IPS DF 6.9 (cell line): ENCODE results near the gene CELF2.

Experiments used
- DNase-seq: peaks from one replicate; pipeline ENCODE4 v3.0.0-alpha.2; 2013; ENCODE audit warnings: low read depth, low spot score
- H3K27ac ChIP-seq: one replicate; pipeline ENCODE4 v1.5.1; 2013; ENCODE audit warnings: low read length, control low read depth
- H3K27me3 ChIP-seq: 2 replicates; pipeline ENCODE4 v1.6.1; 2013; ENCODE audit warnings: mild to moderate bottlenecking, low read length; ENCODE audit not compliant: control insufficient read depth, insufficient read depth
- H3K36me3 ChIP-seq: 2 replicates; pipeline ENCODE4 v1.6.1; 2013; ENCODE audit warnings: low read length; ENCODE audit not compliant: control insufficient read depth, insufficient read depth
- H3K4me1 ChIP-seq: 2 replicates; pipeline ENCODE4 v1.6.1; 2013; ENCODE audit warnings: low read length; ENCODE audit not compliant: control insufficient read depth, insufficient read depth
- H3K4me3 ChIP-seq: 2 replicates; pipeline ENCODE4 v1.5.1; 2013; ENCODE audit warnings: mild to moderate bottlenecking, low read length
- H3K9me3 ChIP-seq: 2 replicates; pipeline ENCODE4 v1.6.1; 2013; ENCODE audit warnings: low read length, inconsistent platforms; ENCODE audit not compliant: control insufficient read depth, insufficient read depth
- WGBS: extraction: QIAGEN DNeasy Blood & Tissue Kit; methylation state at CpG from one replicate; pipeline ENCODE4 v1.1.7; 2013; ENCODE audit warnings: mixed read lengths, missing lambda C conversion rate; ENCODE audit not compliant: insufficient read length, insufficient coverage; 5-methylcytosine and 5-hydroxymethylcytosine counted together

CELF2 gene

GRCh38 chr10:11057994-11058393 lies 40.3 kb downstream of the CELF2 start:
- Histone ChIP-seq H3K4me1 (no peaks in the 10 kb centered on the region; the same call in 1 of the 2 replicates), H3K4me3 (no peak overlapping the region), H3K9me3 (no peaks in the 10 kb centered on the region), H3K27me3 (no peaks in the 10 kb centered on the region), H3K36me3 (no peaks in the 10 kb centered on the region), H3K27ac (no peak overlapping the region)
- WGBS, result no CpG with 5 or more reads among the region's 4 CpGs
- DNase-seq, result no peak

GRCh38 chr10:11058965-11059364 lies 41.3 kb downstream of the CELF2 start:
- WGBS, result no CpG with 5 or more reads among the region's 8 CpGs
- no peak for DNase-seq
- no peaks in the 10 kb centered on the region; the same call in 1 of the 2 replicates for H3K4me1 ChIP-seq
- H3K27me3 ChIP-seq, result no peaks in the 10 kb centered on the region
- no peak overlapping the region for H3K4me3 ChIP-seq
- no peaks in the 10 kb centered on the region for H3K9me3 ChIP-seq
- no peak overlapping the region for H3K27ac ChIP-seq
- no peaks in the 10 kb centered on the region for H3K36me3 ChIP-seq

- H3K27ac ChIP-seq, result no peak overlapping the region
- no peaks in the 10 kb centered on the region for H3K36me3 ChIP-seq
- no peaks in the 10 kb centered on the region for H3K4me1 ChIP-seq
- no peak overlapping the region for H3K4me3 ChIP-seq
- no CpG with 5 or more reads among the region's 5 CpGs for WGBS
- no peak for DNase-seq
- H3K27me3 ChIP-seq, result no peaks in the 10 kb centered on the region
- H3K9me3 ChIP-seq, result no peaks in the 10 kb centered on the region
These were observed 46.2 kb downstream of the CELF2 start for GRCh38 chr10:11063856-11064255.

DNA sequence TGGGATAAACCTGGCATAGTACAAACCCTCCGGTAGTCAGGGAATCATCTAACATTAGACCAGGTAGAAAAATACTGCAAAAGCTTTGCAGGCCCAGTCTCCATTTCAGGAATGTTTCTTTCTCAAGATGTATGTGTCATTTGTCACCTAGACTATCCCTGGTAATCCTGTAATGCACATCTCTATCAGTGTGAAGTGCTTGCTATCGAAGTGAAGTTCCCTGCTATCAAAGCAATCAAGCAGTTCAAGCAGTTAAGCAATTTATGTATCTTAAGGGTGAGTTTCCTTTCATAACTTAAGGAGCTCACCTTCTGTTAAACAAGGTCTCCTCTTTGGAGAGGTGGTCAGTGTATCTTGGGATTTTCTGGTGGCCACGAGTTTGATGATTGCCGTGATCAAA lies 47.2 kb downstream of the CELF2 start:
- H3K36me3 ChIP-seq, result no peaks in the 10 kb centered on the region
- no peaks in the 10 kb centered on the region for H3K4me1 ChIP-seq
- H3K27me3 ChIP-seq, result no peaks in the 10 kb centered on the region
- no peak overlapping the region for H3K27ac ChIP-seq
- no peaks in the 10 kb centered on the region for H3K9me3 ChIP-seq
- DNase-seq, result no peak
- whole genome bisulfite sequencing, result no CpG with 5 or more reads among the region's 4 CpGs
- H3K4me3 ChIP-seq, result no peak overlapping the region

GRCh38 chr10:11065567-11065966 lies 47.9 kb downstream of the CELF2 start:
- H3K4me3 ChIP-seq, result no peak overlapping the region
- no peaks in the 10 kb centered on the region for H3K36me3 ChIP-seq
- no peaks in the 10 kb centered on the region for H3K9me3 ChIP-seq
- no peak overlapping the region for H3K27ac ChIP-seq
- H3K27me3 ChIP-seq, result no peaks in the 10 kb centered on the region
- no CpG with 5 or more reads among the region's 4 CpGs for WGBS
- H3K4me1 ChIP-seq, result no peaks in the 10 kb centered on the region
- no peak for DNase-seq

- H3K4me1 ChIP-seq, result no peaks in the 10 kb centered on the region
- no peaks in the 10 kb centered on the region for H3K27me3 ChIP-seq
- no peak overlapping the region for H3K4me3 ChIP-seq
- no peaks in the 10 kb centered on the region for H3K36me3 ChIP-seq
- H3K27ac ChIP-seq, result no peak overlapping the region
- no peak for DNase-seq
- WGBS, result no CpG with 5 or more reads among the region's 4 CpGs
- H3K9me3 ChIP-seq, result no peaks in the 10 kb centered on the region
These were observed 48.8 kb downstream of the CELF2 start for GRCh38 chr10:11066520-11066919.

DNA sequence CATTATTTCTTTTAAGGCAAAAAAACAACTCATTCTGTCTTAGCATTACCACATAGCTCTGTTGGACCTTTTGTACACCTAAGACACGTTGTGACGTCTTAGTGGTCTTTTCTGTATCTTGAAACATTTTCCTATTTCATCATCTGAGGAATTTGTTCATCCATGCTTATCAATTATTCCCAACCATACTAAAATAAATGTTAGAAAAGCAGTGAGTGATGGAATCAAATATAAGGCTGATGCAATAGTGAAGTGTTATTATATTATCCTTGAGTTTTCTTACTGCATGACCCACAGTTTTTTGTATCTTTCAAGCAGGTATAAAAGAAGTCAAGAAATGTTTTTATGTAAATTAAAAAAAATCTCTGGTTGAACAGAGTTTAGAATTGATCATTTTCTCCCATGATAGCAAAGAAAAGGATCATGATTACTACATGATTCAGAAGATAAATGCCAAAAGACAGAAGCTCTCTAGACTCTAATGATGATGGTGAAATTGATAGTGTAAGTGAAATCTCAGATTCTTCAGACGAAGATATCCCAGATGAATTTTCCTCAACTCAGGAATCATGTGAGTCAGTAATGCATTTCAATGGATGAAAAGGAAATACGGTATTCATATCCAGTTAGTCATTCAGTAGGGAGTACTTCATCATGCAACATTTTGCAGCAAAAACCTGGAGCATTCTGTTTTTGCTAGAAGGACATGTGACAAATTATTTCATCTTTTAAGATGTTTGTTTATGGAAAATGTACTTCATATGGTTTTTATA lies 51.4 kb downstream of the CELF2 start:
- no CpG with 5 or more reads among the region's 4 CpGs for WGBS
- H3K36me3 ChIP-seq, result no peaks in the 10 kb centered on the region

DNA sequence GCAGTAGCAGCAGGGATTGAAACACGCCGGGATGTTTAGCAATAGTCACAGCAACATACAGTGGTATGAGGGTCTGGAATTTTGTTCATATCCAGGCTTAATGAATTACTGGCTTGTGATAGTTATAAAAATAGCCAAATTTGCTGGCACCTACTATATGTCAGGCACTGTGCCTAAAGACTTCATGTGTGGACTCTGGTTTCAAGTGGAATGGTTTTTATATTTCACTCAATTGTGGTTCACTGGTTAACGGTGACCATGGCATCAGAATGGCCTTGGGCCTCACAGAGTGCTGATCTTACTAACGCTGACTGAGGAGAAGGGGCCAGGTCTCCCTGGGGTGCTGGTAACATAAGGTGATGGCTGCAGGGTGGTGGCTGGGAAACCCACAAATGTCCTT lies 55.7 kb downstream of the CELF2 start:
- Histone ChIP-seq H3K4me3 (no peak overlapping the region), H3K36me3 (no peaks in the 10 kb centered on the region), H3K9me3 (no peaks in the 10 kb centered on the region), H3K4me1 (no peaks in the 10 kb centered on the region), H3K27ac (no peak overlapping the region), H3K27me3 (no peaks in the 10 kb centered on the region)
- DNase-seq, result no peak
- WGBS, result no CpG with 5 or more reads among the region's 4 CpGs

More for the DNA sequence above, 51.4 kb downstream of the CELF2 start:
- H3K27ac ChIP-seq, result no peak overlapping the region
- no peak for DNase-seq
- H3K4me1 ChIP-seq, result no peaks in the 10 kb centered on the region
- H3K4me3 ChIP-seq, result no peak overlapping the region
- H3K27me3 ChIP-seq, result no peaks in the 10 kb centered on the region
- no peaks in the 10 kb centered on the region for H3K9me3 ChIP-seq

DNA sequence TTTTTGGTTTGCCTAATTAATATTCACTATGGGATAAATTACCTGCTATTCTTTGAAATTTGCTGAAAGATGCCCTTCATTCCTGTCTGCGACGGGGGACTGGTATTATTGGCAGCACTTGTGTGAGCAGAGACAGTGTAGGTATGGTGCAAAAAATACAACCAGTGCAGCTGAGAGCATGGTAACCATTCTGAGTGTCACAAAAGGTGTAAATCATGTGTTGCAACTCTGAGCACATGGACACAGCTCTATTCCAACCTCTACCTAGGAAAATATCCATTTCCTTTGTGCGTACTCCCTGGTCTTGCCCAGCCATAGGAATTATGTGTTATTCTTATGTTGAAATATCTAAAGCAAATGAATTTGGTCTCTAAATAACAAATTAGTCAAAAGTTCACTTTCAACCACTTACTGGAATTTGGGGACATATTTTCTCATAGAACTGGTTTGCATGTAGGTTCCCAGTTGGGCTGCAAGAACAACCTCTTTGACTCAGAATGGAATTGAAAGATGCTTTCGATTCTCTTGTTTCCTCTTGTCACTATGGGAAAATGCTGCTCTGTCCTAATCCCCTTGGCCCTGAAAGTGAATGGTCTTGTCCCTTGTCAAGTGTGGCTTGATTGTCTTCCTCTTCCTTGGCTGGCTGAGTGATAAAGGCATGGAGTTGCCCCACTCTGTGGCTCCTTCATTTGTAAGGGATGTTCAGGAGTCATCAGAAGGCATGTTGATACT lies 57.0 kb downstream of the CELF2 start:
- no peak overlapping the region for H3K27ac ChIP-seq
- H3K4me1 ChIP-seq, result no peaks in the 10 kb centered on the region
- H3K9me3 ChIP-seq, result no peaks in the 10 kb centered on the region
- H3K4me3 ChIP-seq, result no peak overlapping the region
- DNase-seq, result no peak
- WGBS, result no CpG with 5 or more reads among the region's 4 CpGs
- H3K36me3 ChIP-seq, result no peaks in the 10 kb centered on the region
- no peaks in the 10 kb centered on the region for H3K27me3 ChIP-seq

- no peak overlapping the region for H3K27ac ChIP-seq
- DNase-seq, result no peak
- no peaks in the 10 kb centered on the region for H3K36me3 ChIP-seq
- no peaks in the 10 kb centered on the region for H3K9me3 ChIP-seq
- no peaks in the 10 kb centered on the region for H3K27me3 ChIP-seq
- WGBS, result no CpG with 5 or more reads among the region's 4 CpGs
- H3K4me3 ChIP-seq, result no peak overlapping the region
- no peaks in the 10 kb centered on the region for H3K4me1 ChIP-seq
These were observed 58.5 kb downstream of the CELF2 start for GRCh38 chr10:11076221-11076620.
